Vagina (tissue), 2 donors: ENCODE measurements around the gene OR2H1. TPM values are rescaled to one million over a fixed set of nuclear protein-coding genes. Genes with fewer than 3 reads are reported as not detected.

ENCODE experiments used
- DNase-seq, 2 donors: peaks; one replicate each; pipeline ENCODE4 v3.0.0-alpha.2; 2017; ENCODE audit errors: extremely low spot score in 2 of 2
- H3K27ac ChIP-seq: fragments of 200-600 bp; sonication (generic); one replicate; pipeline ENCODE4 v1.5.1; 2019
- H3K27me3 ChIP-seq: fragments of 200-600 bp; sonication (generic); one replicate; pipeline ENCODE4 v1.5.1; 2019
- H3K36me3 ChIP-seq, 2 donors: fragments of 200-600 bp; sonication (generic); one replicate each; pipeline ENCODE4 v1.5.1; 2017 to 2019
- H3K4me1 ChIP-seq: fragments of 200-600 bp; sonication (generic); one replicate; pipeline ENCODE4 v1.5.1; 2019
- H3K4me3 ChIP-seq, 2 donors: fragments of 200-600 bp; sonication (generic); 1 replicate in 1 of 2; 2 replicates in 1 of 2; pipeline ENCODE4 v1.5.1; 2016 to 2019
- H3K9me3 ChIP-seq: fragments of 200-600 bp; sonication (generic); one replicate; pipeline ENCODE4 v1.5.1; 2019
- CTCF ChIP-seq, 3 experiments: fragments of 450-650 bp in 2 of 3; fragments of 200-600 bp in 1 of 3; sonication (generic) in 1 of 3; IDR thresholded peaks; one replicate each; pipeline ENCODE4 v1.5.1; 2017 to 2019; ENCODE audit warnings: antibody characterized with exemption in 3 of 3, mild to moderate bottlenecking in 2 of 3, moderate library complexity in 2 of 3
- POLR2A ChIP-seq, 2 donors: fragments of 450-650 bp; IDR thresholded peaks; one replicate each; pipeline ENCODE4 v1.6.1; 2017; ENCODE audit warnings: antibody characterized with exemption in 2 of 2, mild to moderate bottlenecking in 2 of 2, moderate library complexity in 2 of 2
- POLR2AphosphoS5 ChIP-seq, 2 donors: sonication (generic); formaldehyde crosslinking; IDR thresholded peaks; one replicate each; pipeline ENCODE4 v1.9.0; 2017; ENCODE audit warnings: antibody characterized with exemption in 2 of 2, mild to moderate bottlenecking in 2 of 2, low read depth in 1 of 2; ENCODE audit not compliant: insufficient read depth in 1 of 2
- intact Hi-C: fragments of 100-400 bp; cut with DNase I; formaldehyde crosslinking; loops from one replicate; pipeline ENCODE4 v1.15.1; 2023
- total RNA-seq: library from RNA; depleted of rRNA; stranded (reverse); fragments of >200 nt; gene quantifications from one replicate; pipeline ENCODE4 v1.2.3, GENCODE V29; 2016

OR2H1 gene
- total RNA-seq, 1 donor from 2014 or later = not detected

GRCh38 chr6:29506446-29507067 lies 49.6 kb downstream of the OR2H1 start:
- H3K27me3 ChIP-seq = no peaks in the 10 kb centered on the region
- intact Hi-C loops = no loop called here
- H3K27ac ChIP-seq = no peak overlapping the region
- H3K4me1 ChIP-seq = no peaks in the 10 kb centered on the region
- TF ChIP-seq POLR2AphosphoS5 (IDR thresholded peaks at IDR 0.05; ENCODE audit: insufficient read depth in 1 of 2, low read depth in 1 of 2) (no peak), POLR2A (IDR thresholded peaks at IDR 0.05) (no peak), CTCF (IDR thresholded peaks at IDR 0.05) (no peak)
- no peaks in the 10 kb centered on the region for H3K9me3 ChIP-seq
- H3K4me3 ChIP-seq = no peak overlapping the region
- H3K36me3 ChIP-seq = no peaks in the 10 kb centered on the region
- peak in 1 of 2 donors; percentile 84 for DNase-seq

GRCh38 chr6:29507319-29507718 lies 50.4 kb downstream of the OR2H1 start:
- TF ChIP-seq CTCF (IDR thresholded peaks at IDR 0.05) (no peak), POLR2A (IDR thresholded peaks at IDR 0.05) (no peak), POLR2AphosphoS5 (IDR thresholded peaks at IDR 0.05; ENCODE audit: insufficient read depth in 1 of 2, low read depth in 1 of 2) (no peak)
- Histone ChIP-seq H3K9me3 (no peaks in the 10 kb centered on the region), H3K27ac (no peak overlapping the region), H3K4me1 (no peaks in the 10 kb centered on the region), H3K36me3 (no peaks in the 10 kb centered on the region), H3K27me3 (no peaks in the 10 kb centered on the region), H3K4me3 (no peak overlapping the region)
- intact Hi-C loops = no loop called here
- peak in 1 of 2 donors; percentile 77 for DNase-seq

GRCh38 chr6:29509239-29509638 lies 52.3 kb downstream of the OR2H1 start:
- H3K9me3 ChIP-seq = no peaks in the 10 kb centered on the region

GRCh38 chr6:29509711-29510110 lies 52.8 kb downstream of the OR2H1 start:
- Histone ChIP-seq H3K36me3 (no peaks in the 10 kb centered on the region), H3K27me3 (no peaks in the 10 kb centered on the region), H3K4me1 (no peaks in the 10 kb centered on the region), H3K9me3 (no peaks in the 10 kb centered on the region), H3K4me3 (no peak overlapping the region), H3K27ac (no peak overlapping the region)
- TF ChIP-seq POLR2A (IDR thresholded peaks at IDR 0.05) (no peak), CTCF (IDR thresholded peaks at IDR 0.05) (no peak), POLR2AphosphoS5 (IDR thresholded peaks at IDR 0.05; ENCODE audit: insufficient read depth in 1 of 2, low read depth in 1 of 2) (no peak)
- DNase-seq = peak in 1 of 2 donors; percentile 76
- intact Hi-C loops = no loop called here

More at GRCh38 chr6:29509239-29509638, 52.3 kb downstream of the OR2H1 start:
- H3K4me3 ChIP-seq = no peak overlapping the region
- DNase-seq = peak in 1 of 2 donors; percentile 74
- intact Hi-C loops = no loop called here
- no peaks in the 10 kb centered on the region for H3K27me3 ChIP-seq
- H3K4me1 ChIP-seq = no peaks in the 10 kb centered on the region
- no peak for TF ChIP-seq POLR2A (IDR thresholded peaks at IDR 0.05)
- TF ChIP-seq CTCF (IDR thresholded peaks at IDR 0.05) = no peak
- TF ChIP-seq POLR2AphosphoS5 (IDR thresholded peaks at IDR 0.05; ENCODE audit: insufficient read depth in 1 of 2, low read depth in 1 of 2) = no peak
- H3K36me3 ChIP-seq = no peaks in the 10 kb centered on the region
- no peak overlapping the region for H3K27ac ChIP-seq

- H3K36me3 ChIP-seq = no peaks in the 10 kb centered on the region
- no peaks in the 10 kb centered on the region for H3K9me3 ChIP-seq
- intact Hi-C loops = no loop called here
- H3K27me3 ChIP-seq = no peaks in the 10 kb centered on the region
- H3K4me3 ChIP-seq = no peak overlapping the region
- DNase-seq = peak; percentile 40 to 67
- no peaks in the 10 kb centered on the region for H3K4me1 ChIP-seq
- no peak overlapping the region for H3K27ac ChIP-seq
- TF ChIP-seq POLR2A (IDR thresholded peaks at IDR 0.05) = no peak
These were observed 53.2 kb downstream of the OR2H1 start for GRCh38 chr6:29510202-29510601.
